HG03060 (cell line): ENCODE results near the gene SYNPO.

Experiments
- ATAC-seq: cut with Tn5 transposase; IDR thresholded peaks from one replicate; pipeline ENCODE4 v1.9.1; 2021; ENCODE audit warnings: low read depth, moderate number of reproducible peaks; ENCODE audit not compliant: unreplicated experiment

The SYNPO gene

GRCh38 chr5:150639751-150640150 lies 709 bp upstream of the SYNPO start:
- ATAC-seq = no peak

DNA sequence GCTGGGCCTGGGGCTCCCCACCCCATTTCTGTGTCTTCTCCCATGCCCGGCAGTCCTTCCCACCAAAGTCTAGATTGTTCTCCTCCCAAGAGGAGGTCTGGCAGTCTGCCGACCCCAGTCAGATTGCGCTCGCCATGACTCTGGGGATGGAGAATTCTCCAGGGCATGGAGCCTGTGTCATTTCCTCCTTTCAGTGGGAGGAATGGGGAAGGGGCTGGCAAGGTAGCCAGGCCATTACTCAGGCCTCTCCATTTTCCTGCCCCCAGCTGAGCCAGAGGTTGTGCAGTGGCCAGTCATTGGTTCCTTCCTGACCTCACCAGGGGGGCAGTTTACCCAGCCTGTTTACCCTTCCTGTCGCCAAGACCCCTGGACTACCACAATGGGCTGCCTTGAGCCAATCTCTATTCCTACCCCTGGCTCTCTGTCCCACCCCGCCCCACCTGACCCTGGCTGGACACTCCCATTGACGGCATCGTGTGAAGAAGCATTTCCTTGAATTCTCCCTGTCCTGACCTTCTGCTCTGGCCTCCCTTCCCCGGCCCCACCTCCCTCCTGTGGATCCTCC lies 628 bp downstream of the SYNPO start:
- no peak for ATAC-seq

DNA sequence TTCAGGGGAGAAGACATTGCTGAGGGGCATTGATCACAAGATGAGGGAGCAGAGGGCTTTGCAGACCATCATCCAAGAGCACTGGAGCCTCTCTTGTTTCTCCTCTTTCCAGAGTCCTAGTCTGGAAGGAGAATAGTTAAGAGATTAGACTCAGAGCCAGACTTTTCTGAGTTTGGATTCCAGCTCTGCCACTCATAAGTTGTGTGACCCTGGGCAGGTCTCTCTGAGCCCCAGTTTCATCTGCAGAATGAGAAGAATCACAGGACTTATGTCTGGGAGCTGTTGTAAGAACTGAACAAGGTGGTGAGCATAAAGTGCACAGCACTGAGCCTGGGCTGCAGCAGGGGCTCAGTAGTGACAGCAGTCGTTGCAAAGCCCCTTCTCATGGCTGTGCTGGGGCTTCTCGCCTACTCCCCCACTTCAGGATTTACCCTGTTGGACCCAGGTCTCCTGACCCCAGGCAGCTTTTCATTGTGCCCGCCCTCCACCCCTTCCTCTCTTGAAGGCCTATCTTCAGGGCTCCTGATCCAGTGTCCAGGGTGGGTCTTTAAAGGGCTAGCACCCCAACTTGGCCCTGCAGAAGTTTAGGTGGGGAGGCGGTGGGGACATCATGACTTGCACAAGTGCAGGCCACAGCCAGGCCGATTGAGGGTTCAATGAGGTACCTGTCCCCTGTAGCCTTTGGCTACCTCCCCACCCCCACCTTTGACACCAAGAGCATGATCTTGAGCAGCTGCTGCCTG lies 1.5 kb downstream of the SYNPO start:
- no peak for ATAC-seq

DNA sequence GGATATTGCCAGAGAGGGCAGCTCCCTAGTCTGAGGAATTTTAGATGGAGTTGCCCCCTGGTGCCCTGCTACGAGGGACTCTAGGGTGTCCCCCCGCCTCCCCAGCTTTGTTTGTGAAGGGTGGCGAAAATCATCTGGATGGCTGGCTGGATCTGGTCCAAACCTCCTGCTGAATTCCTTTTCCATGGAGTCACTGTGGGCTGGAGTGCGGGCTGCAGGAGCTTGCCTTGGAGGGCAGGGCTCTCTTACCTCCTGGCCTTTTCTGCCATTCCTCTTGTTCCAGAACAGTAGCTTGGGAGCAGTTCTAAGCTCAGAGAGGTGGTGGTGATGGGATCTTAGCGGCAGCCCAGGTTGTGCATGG lies 2.1 kb downstream of the SYNPO start:
- no peak for ATAC-seq

DNA sequence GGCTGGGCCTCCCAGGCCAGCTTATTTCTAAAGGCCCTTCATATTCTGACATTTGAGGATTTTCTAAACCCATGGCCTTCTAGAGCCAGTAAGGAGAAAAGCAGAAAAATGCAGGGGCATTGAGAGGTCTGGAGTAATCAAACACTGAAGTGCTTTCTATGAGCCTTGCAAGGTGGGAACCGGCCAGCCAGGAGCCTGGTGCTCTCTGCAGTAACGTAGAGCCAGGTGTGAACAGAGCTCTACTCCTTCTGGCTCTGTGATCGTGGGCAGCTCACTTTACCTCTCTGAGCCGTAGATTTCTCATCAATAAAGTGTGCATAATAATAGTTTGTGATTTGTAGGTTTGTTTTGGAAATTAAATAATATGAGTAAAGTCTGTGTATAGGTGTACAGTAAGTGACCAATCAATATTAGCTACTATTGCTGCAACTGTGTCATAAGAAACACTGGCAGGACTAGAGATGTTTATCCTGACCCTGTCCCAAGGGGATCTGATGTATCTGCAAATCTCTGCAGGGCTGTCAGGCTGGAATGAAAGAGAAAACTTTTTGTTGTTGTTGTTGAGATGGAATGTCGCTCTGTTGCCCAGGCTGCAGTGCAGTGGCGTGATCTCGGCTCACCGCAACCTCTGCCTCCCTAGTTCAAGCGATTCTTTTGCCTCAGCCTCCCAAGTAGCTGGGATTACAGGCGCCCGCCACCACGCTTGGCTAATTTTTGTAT lies 2.7 kb downstream of the SYNPO start:
- no peak for ATAC-seq

GRCh38 chr5:150644058-150644457 lies 3.6 kb downstream of the SYNPO start:
- ATAC-seq = no peak

- ATAC-seq = no peak
Observed at GRCh38 chr5:150644514-150644913, 4.1 kb downstream of the SYNPO start.

DNA sequence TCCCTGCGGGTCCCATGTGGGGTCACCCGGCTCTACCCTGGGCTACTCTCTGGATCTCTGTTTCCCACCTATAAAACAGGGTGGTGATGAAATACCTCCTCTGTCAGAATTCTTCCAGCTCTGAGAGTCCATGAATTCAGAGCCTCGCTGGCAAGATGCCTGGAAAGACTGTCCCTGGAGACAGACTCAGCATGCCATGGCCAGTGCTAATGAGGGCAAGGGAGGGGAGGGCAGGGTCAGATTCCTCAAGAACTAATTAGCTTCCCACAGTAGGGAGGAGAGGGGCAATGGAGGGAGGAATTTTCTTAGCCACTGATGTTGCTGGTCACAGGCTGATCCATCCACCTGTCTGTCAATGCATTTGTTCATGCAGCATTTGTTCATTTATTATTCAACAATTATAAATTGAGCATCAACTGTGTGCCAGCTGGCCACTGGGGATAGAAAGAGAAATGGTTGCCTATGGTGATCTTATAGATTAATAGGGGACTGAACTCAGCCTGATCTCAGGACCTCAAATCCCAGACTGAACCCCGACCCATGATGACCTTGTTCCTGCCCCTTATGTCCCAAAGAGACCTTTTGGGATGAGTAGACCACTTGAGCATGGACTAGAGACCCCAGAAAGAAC lies 4.7 kb downstream of the SYNPO start:
- ATAC-seq = no peak

DNA sequence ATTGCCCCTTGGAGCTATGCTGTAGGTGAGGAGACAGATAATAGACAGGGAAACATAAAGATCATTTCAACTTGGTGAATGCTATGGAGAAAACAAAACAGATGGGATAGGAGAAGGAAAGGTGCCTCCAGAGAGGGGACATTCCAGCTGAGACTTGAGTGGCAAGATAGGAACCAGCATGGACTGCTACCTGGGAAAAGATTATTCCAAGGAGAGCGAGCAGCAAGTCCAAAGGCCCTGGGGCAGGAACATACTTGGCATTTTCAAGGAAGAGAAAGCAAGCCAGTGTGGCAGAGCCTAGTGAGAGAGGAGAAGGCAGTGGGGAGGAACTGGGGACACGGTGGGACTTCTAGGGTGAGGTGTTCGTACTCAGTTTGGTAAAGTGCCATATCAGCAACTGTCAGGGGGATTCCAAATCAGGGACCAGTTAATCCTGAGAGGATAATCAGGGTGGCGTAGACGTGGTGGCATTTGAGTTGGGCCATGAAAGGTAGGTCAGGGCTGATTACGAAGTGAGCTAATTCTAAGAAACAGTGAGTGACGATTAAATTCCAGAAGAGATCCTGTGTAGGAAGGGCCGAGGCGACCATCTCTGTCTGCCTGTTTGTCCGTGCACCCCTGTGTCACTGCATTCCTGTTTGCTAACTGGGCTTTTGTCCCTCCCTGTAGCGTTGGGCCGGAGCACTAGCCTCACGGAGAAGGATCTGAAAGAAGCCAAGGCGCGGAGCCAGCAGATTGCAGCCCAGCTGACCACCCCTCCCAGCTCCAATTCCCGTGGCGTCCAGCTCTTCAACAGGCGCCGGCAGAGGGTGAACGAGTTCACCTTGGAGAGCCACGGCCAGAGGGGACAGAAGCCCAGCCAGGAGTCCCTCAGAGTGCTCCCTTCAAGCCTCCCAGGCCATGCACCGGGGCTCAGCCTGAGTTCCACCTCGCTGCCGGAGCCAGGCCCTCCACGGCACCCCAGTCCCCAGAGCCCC lies 7.1 kb downstream of the SYNPO start:
- no peak for ATAC-seq

DNA sequence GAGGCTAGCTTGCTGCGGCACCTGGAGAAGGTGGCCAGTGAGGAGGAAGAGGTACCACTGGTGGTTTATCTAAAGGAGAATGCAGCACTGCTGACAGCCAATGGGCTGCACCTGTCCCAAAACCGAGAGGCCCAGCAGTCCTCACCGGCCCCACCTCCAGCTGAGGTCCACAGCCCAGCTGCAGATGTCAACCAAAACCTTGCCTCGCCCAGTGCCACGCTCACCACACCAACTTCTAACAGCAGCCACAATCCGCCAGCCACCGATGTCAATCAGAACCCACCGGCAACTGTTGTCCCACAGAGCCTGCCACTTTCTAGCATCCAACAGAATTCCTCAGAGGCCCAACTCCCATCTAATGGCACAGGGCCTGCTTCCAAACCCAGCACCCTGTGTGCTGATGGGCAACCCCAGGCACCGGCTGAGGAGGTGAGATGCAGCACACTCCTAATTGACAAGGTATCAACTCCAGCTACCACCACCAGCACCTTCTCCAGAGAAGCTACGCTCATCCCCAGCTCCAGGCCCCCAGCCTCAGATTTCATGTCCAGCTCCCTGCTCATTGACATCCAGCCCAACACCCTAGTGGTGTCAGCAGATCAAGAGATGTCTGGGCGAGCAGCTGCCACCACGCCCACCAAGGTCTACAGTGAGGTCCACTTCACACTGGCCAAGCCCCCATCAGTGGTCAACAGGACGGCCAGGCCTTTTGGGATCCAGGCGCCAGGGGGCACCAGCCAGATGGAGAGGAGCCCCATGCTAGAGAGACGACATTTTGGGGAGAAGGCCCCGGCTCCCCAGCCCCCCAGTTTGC lies 8.0 kb downstream of the SYNPO start:
- ATAC-seq = no peak

DNA sequence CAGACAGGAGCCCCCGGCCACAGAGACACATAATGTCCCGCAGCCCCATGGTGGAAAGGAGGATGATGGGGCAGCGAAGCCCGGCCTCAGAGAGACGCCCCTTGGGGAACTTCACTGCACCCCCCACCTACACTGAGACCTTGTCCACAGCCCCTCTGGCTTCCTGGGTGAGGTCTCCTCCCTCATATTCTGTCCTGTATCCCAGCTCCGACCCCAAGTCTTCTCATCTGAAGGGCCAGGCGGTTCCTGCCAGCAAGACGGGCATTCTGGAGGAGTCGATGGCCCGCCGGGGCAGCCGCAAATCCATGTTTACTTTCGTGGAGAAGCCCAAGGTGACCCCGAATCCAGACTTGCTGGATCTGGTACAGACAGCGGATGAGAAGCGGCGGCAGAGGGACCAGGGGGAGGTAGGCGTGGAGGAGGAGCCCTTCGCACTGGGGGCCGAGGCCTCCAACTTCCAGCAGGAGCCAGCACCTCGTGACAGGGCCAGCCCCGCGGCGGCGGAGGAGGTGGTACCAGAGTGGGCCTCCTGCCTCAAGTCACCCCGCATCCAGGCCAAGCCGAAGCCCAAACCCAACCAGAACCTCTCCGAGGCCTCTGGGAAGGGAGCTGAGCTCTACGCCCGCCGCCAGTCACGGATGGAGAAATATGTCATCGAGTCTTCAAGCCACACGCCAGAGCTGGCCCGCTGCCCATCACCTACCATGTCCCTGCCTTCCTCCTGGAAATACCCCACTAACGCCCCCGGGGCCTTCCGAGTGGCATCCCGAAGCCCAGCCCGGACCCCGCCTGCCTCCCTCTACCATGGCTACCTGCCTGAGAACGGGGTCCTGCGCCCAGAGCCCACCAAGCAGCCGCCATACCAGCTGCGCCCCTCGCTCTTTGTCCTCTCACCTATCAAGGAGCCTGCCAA lies 8.9 kb downstream of the SYNPO start:
- no peak for ATAC-seq

DNA sequence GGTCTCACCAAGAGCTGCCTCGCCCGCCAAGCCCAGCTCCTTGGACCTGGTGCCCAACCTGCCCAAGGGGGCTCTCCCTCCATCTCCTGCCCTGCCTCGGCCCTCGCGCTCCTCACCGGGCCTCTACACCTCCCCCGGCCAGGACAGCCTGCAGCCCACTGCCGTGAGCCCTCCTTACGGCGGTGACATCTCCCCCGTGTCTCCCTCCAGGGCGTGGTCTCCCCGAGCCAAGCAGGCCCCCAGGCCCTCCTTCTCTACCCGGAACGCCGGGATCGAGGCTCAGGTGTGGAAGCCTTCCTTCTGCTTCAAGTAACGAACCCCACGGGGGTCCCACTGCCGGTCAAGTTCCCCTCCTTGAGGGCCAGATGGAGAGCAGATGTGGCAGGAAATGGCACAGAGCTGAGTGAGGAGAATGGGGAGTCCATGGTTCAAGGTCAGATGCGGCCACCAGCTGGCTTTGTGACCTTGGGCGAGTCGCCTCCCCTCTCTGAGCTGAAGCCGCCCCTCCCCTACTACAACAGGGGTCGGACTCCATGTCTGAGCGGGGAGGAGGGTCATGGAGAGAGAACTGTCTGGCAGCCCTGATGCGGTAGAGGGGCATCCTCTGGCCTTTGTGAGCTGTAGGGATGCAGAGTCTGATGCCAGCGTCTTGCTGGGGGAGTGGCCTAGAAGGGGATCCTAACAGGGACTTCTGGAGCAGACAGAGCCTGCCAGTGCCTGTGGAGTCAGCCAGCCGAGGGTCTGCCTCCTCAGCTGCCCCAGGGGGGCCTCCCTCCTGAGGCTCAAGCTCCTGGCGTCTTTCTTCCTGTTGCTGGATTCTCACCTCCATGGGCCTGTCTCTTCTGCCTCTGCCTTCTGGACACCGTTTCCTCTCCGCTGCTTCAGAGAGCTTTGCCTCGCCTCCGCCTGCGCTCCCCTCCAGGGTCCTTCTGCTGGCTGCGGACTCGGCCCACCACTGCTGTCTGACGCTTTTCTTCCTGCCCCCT lies 9.9 kb downstream of the SYNPO start:
- no peak for ATAC-seq

DNA sequence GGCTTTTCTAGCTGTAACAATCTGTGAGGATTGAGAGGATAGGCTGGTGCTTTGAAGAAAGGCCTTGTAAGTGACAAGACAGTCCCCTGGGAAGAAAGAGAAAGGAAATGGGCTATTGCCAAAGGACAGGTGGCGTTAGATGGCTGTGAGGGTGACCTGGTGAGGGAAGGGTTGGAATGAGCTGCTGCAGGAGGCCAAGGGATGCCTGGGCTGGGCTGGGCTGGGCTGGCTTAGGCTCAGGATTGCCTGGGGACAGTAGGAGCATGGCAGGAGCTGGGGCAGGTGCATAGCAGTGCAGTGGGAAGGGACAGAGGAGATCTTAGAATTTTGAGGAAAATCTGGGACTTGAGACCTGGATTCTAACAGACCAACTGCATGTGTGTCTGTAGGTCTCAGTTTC lies 10.9 kb downstream of the SYNPO start:
- no peak for ATAC-seq

DNA sequence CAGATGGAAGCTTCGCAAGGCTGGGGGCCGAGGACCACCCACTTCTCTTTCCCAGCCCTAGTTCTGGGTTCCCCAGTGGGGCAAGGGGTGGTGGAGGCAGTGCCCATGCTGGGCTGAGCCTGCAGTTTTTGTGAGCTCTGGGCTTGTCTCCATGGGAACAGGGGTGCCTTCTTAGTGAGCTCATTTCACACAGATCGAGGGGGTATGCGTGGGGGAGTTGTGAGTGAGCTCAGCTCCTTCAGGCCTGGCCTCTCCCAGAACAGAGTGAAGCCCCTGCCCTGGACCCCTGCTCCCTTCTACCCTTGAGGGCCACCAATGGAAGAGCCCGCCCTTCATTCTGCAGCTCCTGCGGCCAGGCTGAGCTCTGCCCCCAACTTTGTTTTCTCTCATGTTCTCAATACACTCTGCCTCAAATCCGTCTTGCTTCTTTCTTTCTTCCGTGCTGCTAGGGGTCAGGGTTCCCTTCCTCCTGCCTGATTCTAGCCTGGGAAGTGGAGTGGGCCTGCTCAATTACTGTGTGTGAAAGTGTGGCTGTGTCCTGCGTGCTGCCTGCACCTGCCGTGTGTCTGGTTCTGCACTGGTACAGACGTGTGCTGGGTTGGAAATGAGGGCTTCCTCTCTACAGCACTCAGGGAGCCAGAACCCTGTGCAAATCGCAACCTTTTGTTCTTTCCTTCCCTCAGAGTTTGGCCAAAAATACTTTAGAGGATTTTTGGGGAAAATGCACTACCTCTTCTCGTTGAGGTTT lies 11.6 kb downstream of the SYNPO start:
- no peak for ATAC-seq

DNA sequence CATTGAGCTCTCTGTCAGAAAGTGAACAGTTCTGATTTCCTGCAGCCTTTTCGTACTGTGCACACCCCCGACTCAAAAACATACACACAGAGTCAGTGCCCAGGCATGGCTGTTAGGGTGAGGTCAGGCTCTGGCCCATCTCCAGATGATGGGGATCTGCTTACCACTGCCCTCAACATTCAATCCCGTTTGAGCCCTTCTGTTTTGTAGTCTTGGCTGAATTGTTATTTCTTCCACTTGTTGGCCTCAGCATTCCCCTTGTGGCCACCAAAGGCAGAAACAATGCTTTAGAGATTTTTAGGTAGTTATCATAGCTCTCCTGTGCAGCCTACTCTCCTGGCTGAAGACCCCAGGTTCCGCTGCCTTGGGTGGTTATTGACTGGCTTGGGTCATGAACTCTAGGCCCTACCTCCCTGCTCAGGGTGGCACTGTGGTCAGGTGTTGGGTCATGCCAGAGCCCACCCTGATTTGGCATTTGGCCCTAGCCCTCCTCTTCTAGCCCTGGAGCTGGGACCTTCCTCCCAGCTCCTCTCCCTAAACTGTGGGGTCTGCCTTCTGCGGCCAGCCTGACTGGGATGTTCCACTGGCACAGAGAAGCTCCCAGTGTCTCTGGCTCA lies 12.8 kb downstream of the SYNPO start:
- ATAC-seq = no peak
